GM21381 (cell line): ENCODE results near the gene IKZF5.
A peak's percentile ranks its signal among the peaks of the same experiment; 100 is the strongest.

Source experiments
- ATAC-seq: cut with Tn5 transposase; IDR thresholded peaks from one replicate; pipeline ENCODE4 v1.9.1; 2021; ENCODE audit warnings: mild to moderate bottlenecking, moderate library complexity; ENCODE audit not compliant: unreplicated experiment

The IKZF5 gene

GRCh38 chr10:123008355-123009104 lies at the start of gene IKZF5, which contains the start of gene ACADSB:
Gene IKZF5, minus strand, starts transcription at chr10:123008795. Its CDS starts 10,170 bp downstream, at chr10:122998625.
Gene ACADSB, plus strand, starts transcription at chr10:123009006. Its CDS starts 24 bp downstream, at chr10:123009030.
- ATAC-seq = peak; percentile 84

- no peak for ATAC-seq
Observed at GRCh38 chr10:123057968-123058367, 49.4 kb upstream of the IKZF5 start.

- no peak for ATAC-seq
Observed at GRCh38 chr10:123045961-123046731, 37.6 kb upstream of the IKZF5 start.

- ATAC-seq = no peak
Observed at GRCh38 chr10:123044391-123044790, 35.8 kb upstream of the IKZF5 start.

- ATAC-seq = no peak
Observed at GRCh38 chr10:123043409-123043925, 34.9 kb upstream of the IKZF5 start.

GRCh38 chr10:123042708-123043408 lies 34.3 kb upstream of the IKZF5 start:
- no peak for ATAC-seq

- no peak for ATAC-seq
Observed at GRCh38 chr10:123039632-123039930, 31.0 kb upstream of the IKZF5 start.

GRCh38 chr10:123038782-123039631 lies 30.4 kb upstream of the IKZF5 start:
- no peak for ATAC-seq

GRCh38 chr10:123035467-123036086 lies 27.0 kb upstream of the IKZF5 start:
- no peak for ATAC-seq

GRCh38 chr10:123034332-123034731 lies 25.7 kb upstream of the IKZF5 start:
- no peak for ATAC-seq

GRCh38 chr10:123031124-123031523 lies 22.5 kb upstream of the IKZF5 start:
- no peak for ATAC-seq

GRCh38 chr10:123027861-123028260 lies 19.3 kb upstream of the IKZF5 start:
- no peak for ATAC-seq

- no peak for ATAC-seq
Observed at GRCh38 chr10:123026302-123026701, 17.7 kb upstream of the IKZF5 start.

- no peak for ATAC-seq
Observed at GRCh38 chr10:123024540-123024939, 15.9 kb upstream of the IKZF5 start.

- ATAC-seq = no peak
Observed at GRCh38 chr10:123021517-123021916, 12.9 kb upstream of the IKZF5 start.

GRCh38 chr10:123019941-123020703 lies 11.5 kb upstream of the IKZF5 start:
- ATAC-seq = no peak

- no peak for ATAC-seq
Observed at GRCh38 chr10:123019264-123019663, 10.7 kb upstream of the IKZF5 start.

- ATAC-seq = no peak
Observed at GRCh38 chr10:123018531-123018930, 9.9 kb upstream of the IKZF5 start.

GRCh38 chr10:123017421-123018165 lies 9.0 kb upstream of the IKZF5 start:
- no peak for ATAC-seq
